Dendritic cell treated with granulocyte-macrophage colony-stimulating factor and Interleukin-4, amounts not matched to agents 40 ng/mL and 50 ng/mL, for 4 days (primary cell): ENCODE measurements around the gene PLEKHG4.
A peak's percentile ranks its signal among the peaks of the same experiment; 100 is the strongest.

ENCODE experiments used
- H3K27ac Mint-ChIP-seq: one replicate; pipeline ENCODE4 v1.8.0; 2022; ENCODE audit warnings: mild to moderate bottlenecking, mixed read lengths
- H3K27me3 Mint-ChIP-seq: one replicate; pipeline ENCODE4 v1.8.0; 2022; ENCODE audit warnings: mild to moderate bottlenecking, mixed read lengths
- H3K36me3 Mint-ChIP-seq: one replicate; pipeline ENCODE4 v1.8.0; 2022; ENCODE audit warnings: low read depth, mixed read lengths
- H3K4me1 Mint-ChIP-seq: one replicate; pipeline ENCODE4 v1.8.0; 2022; ENCODE audit warnings: low read depth, mixed read lengths
- H3K4me3 Mint-ChIP-seq: one replicate; pipeline ENCODE4 v1.8.0; 2022; ENCODE audit warnings: mild to moderate bottlenecking, moderate library complexity, mixed read lengths
- H3K9me3 Mint-ChIP-seq: one replicate; pipeline ENCODE4 v1.8.0; 2022; ENCODE audit warnings: mixed read lengths
- intact Hi-C: fragments of 100-400 bp; cut with micrococcal nuclease; formaldehyde crosslinking; loops from one replicate; pipeline ENCODE4 v1.15.0; 2022

Gene PLEKHG4

DNA sequence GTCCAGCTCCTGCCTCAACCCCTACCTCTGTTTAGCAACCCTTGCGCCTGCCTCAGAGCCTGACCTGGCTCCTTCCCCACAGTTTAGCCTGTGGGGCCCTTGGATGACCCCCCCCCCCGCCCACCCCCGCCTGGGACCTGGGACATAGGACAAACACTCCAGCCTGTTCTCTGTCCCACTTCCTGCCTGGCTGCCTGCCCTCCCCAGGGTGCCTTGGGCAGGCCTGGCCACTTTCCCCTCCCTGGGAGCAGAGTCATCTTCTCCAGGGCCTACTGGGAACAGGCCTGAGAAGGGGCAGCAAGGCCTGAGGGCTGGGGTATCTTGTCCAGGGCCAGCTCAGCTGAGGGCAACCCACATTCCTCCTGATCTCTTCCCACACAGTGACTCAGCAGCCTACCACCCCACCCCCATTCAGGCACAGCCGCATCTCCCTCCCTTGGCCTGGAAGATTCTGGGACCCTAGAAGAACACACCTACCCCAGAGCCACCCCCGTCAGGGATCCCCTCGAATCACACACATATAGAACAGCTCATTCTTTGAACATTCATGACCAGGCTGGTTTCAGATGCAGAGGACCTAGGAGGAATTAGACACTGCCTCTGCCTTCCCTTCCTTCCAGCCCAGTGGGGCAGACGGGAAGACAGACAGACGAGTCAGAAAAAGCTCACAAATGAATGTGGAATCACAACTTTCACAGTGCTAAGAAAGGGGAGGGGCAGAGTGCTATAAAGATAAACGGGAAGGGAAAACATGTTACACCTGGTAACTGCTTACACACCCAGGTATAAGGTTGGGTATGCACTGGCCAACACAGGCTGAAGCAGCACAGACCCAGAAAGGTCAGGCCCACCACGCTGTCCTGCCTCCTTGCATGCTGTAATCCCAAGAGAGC lies 38.1 kb upstream of the PLEKHG4 start:
- intact Hi-C loops: loop anchor here (5.0 kb wide), 1 partner anchor 44 kb away; the partner anchor contains the start of gene ELMO3
- H3K36me3 Mint-ChIP-seq: peaks cover 38% of the 10 kb centered on the region
- H3K9me3 Mint-ChIP-seq: no peaks in the 10 kb centered on the region
- peaks cover 87% of the 10 kb centered on the region for H3K4me1 Mint-ChIP-seq
- H3K4me3 Mint-ChIP-seq: peak overlapping the region; percentile 40
- peak overlapping the region; percentile 85 for H3K27ac Mint-ChIP-seq
- H3K27me3 Mint-ChIP-seq: no peaks in the 10 kb centered on the region

DNA sequence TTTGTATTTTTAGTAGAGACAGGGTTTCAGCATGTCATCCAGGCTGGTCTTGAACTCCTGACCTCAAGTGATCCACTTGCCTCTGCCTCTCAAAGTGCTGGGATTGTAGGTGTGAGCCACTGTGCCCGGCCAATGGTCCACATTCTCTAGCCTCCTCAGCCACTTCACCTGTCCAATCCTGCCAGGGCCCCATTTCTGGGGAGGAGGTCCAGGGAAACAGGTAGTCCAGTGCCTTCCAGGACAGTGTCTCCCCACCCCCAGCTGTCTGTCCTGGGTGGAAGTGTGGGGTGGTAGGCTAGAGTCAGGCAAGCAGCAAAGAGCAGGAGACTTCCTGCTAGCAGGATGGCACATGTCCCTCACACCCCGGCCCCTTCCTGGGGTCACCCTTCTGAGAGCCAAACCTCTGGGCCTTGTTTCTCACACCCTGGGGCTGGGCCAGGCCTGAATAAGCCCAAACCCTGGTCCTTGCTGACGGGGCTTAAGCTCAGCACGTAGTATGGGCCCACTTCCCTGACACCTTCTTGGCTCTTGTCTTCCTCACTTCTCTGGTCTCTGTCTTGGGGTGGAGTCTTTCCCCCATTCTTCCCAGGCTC lies 37.1 kb upstream of the PLEKHG4 start:
- peaks cover 78% of the 10 kb centered on the region for H3K4me1 Mint-ChIP-seq
- H3K4me3 Mint-ChIP-seq: peak overlapping the region; percentile 23
- peaks cover 37% of the 10 kb centered on the region for H3K36me3 Mint-ChIP-seq
- intact Hi-C loops: loop anchor here (5.0 kb wide), 1 partner anchor 45 kb away; the partner anchor contains the start of gene ELMO3
- peak overlapping the region; percentile 85 for H3K27ac Mint-ChIP-seq
- no peaks in the 10 kb centered on the region for H3K27me3 Mint-ChIP-seq
- H3K9me3 Mint-ChIP-seq: no peaks in the 10 kb centered on the region

DNA sequence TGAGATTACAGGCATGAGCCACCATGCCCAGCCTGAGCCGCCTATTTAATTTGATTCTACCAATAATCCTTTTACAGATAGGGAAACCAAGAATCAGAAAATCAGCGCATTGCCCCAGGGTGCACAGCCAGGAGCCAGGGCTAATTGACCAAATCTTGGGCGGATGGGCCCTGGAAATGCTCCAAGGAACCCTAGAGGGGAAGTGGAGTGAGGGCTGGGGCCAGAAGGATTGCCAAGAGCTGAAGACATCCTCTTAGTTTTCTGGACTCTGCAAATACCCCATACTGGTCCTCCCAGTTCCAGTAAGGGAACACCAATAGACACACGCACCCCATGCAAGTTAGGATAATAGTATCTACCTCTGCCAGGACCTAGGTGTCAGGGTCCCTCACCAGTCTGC lies 35.9 kb upstream of the PLEKHG4 start:
- Mint-ChIP-seq H3K4me3 (peak overlapping the region; percentile 89), H3K9me3 (no peaks in the 10 kb centered on the region), H3K4me1 (peaks cover 79% of the 10 kb centered on the region), H3K27me3 (peaks cover 10% of the 10 kb centered on the region), H3K36me3 (peaks cover 26% of the 10 kb centered on the region), H3K27ac (peak overlapping the region; percentile 88)
- intact Hi-C loops: loop anchor here (5.0 kb wide), 1 partner anchor 46 kb away; the partner anchor contains the start of gene ELMO3

DNA sequence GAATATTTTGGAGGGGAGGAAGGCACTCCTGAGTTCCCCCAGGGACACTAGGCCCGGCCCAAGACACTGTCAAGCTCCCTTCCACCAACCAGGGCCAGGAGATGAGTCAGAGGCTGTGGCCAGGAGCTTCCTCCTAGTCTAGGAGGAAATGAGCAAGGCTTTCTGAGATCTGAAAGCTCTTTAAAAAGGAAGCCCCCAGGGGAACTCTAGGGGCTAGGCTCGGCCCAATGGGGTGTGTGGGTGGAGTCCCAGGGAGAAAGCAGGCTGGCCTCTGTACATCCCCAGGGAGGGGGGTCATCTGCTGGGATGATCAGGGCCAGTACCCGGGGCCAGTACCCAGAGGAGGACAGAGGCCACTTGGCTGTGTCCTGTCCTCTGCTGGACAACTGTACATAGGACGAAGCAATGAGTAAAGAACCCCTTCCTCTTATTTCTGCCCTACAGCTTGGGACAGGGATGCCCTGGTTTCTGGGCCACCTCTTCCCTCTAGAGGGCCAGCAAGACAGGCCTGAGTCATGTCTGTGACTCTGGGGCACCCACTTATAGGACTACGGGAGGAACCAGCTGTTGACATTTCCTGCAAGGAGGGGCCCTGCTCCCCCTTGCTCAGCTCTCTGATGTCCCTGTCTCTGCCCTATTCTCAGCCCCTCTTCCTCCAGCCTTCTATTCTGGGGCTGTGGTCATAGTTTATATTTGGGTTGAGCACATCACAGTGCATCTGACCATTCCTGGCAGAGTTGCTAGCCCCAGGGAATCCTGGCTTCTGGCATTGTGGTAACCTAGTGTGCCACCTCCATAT lies 34.7 kb upstream of the PLEKHG4 start:
- H3K36me3 Mint-ChIP-seq: peaks cover 15% of the 10 kb centered on the region
- H3K9me3 Mint-ChIP-seq: no peaks in the 10 kb centered on the region
- intact Hi-C loops: loop anchor here (5.0 kb wide), 1 partner anchor 47 kb away; the partner anchor contains the start of gene ELMO3
- peaks cover 80% of the 10 kb centered on the region for H3K4me1 Mint-ChIP-seq
- peaks cover 20% of the 10 kb centered on the region for H3K27me3 Mint-ChIP-seq
- H3K27ac Mint-ChIP-seq: peak overlapping the region; percentile 88
- H3K4me3 Mint-ChIP-seq: peak overlapping the region; percentile 89

DNA sequence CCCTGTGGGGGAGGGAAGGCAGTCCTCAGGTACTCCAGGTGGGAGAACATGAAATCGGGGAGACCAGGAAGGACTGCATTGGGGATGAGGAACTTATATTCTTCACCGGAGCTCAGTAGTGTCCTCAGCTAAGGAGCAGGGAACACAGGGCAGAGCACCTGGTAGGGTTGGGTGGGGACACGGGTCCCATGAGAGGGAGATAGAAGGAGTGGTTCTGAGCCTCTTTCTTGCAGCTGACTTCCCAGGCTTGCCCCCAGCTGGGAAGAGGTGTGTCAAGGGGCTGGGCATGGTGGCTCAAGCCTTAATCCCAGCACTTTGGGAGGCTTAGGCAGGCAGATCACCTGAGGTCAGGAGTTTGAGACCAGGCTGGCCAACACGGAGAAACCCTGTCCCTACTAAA lies 34.1 kb upstream of the PLEKHG4 start:
- Mint-ChIP-seq H3K27ac (peak overlapping the region; percentile 88), H3K4me1 (peaks cover 80% of the 10 kb centered on the region), H3K27me3 (peaks cover 26% of the 10 kb centered on the region), H3K36me3 (peaks cover 10% of the 10 kb centered on the region), H3K9me3 (no peaks in the 10 kb centered on the region), H3K4me3 (peak overlapping the region; percentile 89)
- intact Hi-C loops: no loop called here

DNA sequence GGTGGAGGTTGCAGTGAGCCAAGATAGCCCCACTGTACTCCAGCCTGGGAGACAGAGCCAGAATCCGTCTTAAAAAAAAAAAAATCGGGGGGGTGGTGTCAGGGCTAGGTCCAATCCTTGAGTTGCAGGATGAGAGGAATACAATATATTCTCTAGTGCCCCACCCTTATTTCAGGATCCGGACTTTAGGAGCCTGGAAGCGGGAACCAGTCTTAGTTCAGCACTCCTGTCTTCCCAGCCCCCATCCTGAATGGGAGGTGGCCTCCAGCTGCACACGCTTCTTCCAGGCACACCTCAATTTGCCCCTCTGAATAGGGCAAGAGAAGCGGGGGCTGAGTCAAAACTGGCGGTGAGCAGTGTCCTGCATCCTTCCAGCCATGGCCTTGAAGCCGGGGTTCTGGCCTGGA lies 33.7 kb upstream of the PLEKHG4 start:
- H3K4me3 Mint-ChIP-seq: peak overlapping the region; percentile 89
- intact Hi-C loops: no loop called here
- peaks cover 31% of the 10 kb centered on the region for H3K27me3 Mint-ChIP-seq
- peaks cover 10% of the 10 kb centered on the region for H3K36me3 Mint-ChIP-seq
- H3K4me1 Mint-ChIP-seq: peaks cover 78% of the 10 kb centered on the region
- peak overlapping the region; percentile 88 for H3K27ac Mint-ChIP-seq
- H3K9me3 Mint-ChIP-seq: no peaks in the 10 kb centered on the region

DNA sequence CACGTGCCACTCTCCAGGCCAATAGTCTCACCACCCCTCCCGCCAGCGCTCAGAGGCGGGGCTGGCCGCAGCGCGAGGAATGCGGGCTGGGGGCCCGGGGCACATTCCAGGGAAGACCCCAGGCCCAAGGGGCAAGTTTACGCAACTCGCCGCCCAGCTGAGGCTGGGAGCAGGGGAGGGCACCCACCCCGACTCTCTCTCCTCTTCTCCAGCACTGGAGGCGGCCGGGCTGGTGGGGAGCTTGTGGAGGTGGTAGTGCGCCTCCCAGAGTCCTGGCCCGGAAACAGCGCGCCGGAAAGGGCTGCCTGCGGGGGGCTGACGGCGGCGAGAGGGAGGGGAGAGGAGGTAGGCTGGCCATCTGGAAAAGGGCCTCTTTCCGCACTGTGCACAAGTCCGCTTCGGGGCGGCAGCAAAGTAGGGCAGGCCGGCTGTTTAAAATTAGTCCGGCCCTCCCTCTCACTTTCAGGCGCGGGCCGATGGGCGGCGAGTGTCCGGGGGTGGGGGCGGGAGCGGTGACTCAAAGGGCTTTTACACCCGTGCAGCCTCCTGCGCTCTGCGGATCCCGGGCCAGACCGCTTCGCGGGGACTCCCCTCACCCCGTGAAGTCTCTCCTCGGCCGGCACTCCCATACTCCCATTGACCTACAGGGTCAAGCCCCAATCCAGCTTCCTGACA lies 33.1 kb upstream of the PLEKHG4 start:
- peak overlapping the region; percentile 89 for H3K4me3 Mint-ChIP-seq
- peak overlapping the region; percentile 88 for H3K27ac Mint-ChIP-seq
- peaks cover 33% of the 10 kb centered on the region for H3K27me3 Mint-ChIP-seq
- intact Hi-C loops: no loop called here
- H3K36me3 Mint-ChIP-seq: peaks cover 10% of the 10 kb centered on the region
- H3K4me1 Mint-ChIP-seq: peaks cover 72% of the 10 kb centered on the region
- no peaks in the 10 kb centered on the region for H3K9me3 Mint-ChIP-seq

DNA sequence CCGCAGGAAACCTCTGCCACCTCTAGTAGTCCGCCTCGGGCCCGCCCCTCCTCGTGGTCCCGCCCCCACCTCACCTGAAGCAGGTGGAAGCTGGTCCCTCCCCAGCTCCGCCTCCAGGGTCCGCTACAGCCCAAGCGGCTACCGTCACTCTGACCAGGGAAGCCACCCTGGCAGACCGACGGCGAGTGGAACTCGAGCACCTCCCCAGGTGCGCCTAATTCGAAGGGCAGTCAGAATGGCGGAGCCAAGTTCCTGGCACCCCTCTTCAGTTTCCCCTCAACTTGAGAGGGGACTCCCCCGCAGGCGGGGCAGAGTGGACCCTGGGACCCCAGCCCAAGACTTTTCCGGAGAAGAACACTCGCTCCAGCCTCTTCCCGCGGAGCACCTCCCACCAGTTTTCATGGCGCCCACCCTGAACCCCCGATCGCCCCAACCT lies 32.6 kb upstream of the PLEKHG4 start:
- peak overlapping the region; percentile 89 for H3K4me3 Mint-ChIP-seq
- peaks cover 10% of the 10 kb centered on the region for H3K36me3 Mint-ChIP-seq
- peak overlapping the region; percentile 88 for H3K27ac Mint-ChIP-seq
- intact Hi-C loops: loop anchor here (1.0 kb wide), 1 partner anchor 20 kb away; no protein-coding TSS in a partner anchor
- peaks cover 38% of the 10 kb centered on the region for H3K27me3 Mint-ChIP-seq
- H3K4me1 Mint-ChIP-seq: peaks cover 67% of the 10 kb centered on the region
- H3K9me3 Mint-ChIP-seq: no peaks in the 10 kb centered on the region

GRCh38 chr16:67247192-67248072 lies 31.9 kb upstream of the PLEKHG4 start, which contains the start of gene FHOD1:
TSS of gene FHOD1 (minus strand) at chr16:67247481. CDS start at chr16:67247410, 71 bp downstream.
- Mint-ChIP-seq H3K27ac (peak within 1 kb of the TSS; percentile 88), H3K36me3 (peaks cover 10% of the 10 kb centered on the region), H3K4me3 (peak within 1 kb of the TSS; percentile 89), H3K9me3 (no peaks in the 10 kb centered on the region), H3K4me1 (peaks cover 60% of the 10 kb centered on the region), H3K27me3 (peaks cover 38% of the 10 kb centered on the region)
- intact Hi-C loops: loop anchor here (1.0 kb wide), 1 partner anchor 21 kb away; no protein-coding TSS in a partner anchor

- intact Hi-C loops: no loop called here
- H3K9me3 Mint-ChIP-seq: no peaks in the 10 kb centered on the region
- H3K27ac Mint-ChIP-seq: peak overlapping the region; percentile 88
- H3K4me3 Mint-ChIP-seq: peak overlapping the region; percentile 89
- H3K36me3 Mint-ChIP-seq: peaks cover 10% of the 10 kb centered on the region
- peaks cover 55% of the 10 kb centered on the region for H3K4me1 Mint-ChIP-seq
- H3K27me3 Mint-ChIP-seq: peaks cover 38% of the 10 kb centered on the region
These were observed 31.3 kb upstream of the PLEKHG4 start for GRCh38 chr16:67248073-67248400.

DNA sequence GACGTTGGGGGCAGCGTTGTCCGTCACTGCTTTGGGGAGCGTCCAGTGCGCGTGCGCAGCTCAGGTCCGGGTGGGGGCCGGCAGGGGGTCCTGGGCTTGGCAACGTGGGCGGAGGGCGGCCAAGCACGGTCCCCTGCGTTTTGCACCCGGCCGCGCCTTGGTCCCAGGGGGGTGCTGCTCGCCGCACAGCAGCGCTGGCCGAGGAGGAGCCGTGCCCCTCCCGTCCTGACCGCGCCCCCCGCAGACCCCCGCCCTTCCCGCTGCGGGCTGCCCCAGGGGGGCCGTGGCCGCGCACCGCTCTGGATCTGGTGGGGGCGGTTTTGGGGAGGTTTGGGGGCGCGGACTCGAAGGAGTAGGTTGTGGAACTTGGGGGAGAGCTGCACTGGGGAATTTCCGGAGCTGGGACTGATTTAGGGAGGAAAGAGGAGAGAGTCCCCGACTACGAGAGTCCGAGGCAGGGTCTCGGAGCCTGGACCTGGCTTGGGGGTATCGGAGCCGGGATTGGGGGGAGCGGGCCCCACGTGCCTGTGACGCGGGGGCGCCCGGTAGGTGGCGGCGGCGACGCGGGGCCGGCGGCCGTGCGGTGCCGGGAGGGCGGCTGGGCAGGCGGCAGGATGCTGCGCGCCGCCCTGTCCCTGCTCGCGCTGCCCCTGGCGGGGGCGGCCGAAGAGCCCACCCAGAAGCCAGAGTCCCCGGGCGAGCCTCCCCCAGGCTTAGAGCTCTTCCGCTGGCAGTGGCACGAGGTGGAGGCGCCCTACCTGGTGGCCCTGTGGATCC lies 30.7 kb upstream of the PLEKHG4 start, which contains the start of gene SLC9A5:
TSS of gene SLC9A5 (plus strand) at position 579 of the 777 bp plus-strand sequence. CDS start at position 615, 36 bp downstream.
- H3K36me3 Mint-ChIP-seq: peaks cover 10% of the 10 kb centered on the region
- H3K4me3 Mint-ChIP-seq: peak within 1 kb of the TSS; percentile 89
- peak within 1 kb of the TSS; percentile 88 for H3K27ac Mint-ChIP-seq
- peaks cover 50% of the 10 kb centered on the region for H3K4me1 Mint-ChIP-seq
- intact Hi-C loops: no loop called here
- no peaks in the 10 kb centered on the region for H3K9me3 Mint-ChIP-seq
- H3K27me3 Mint-ChIP-seq: peaks cover 38% of the 10 kb centered on the region
